Ecto neural progenitor cell (in vitro differentiated cells): ENCODE measurements around the gene DKK2.
A peak's percentile ranks its signal among the peaks of the same experiment; 100 is the strongest.

Experiments
- DNase-seq: peaks from one replicate; pipeline ENCODE4 v3.0.0-alpha.2; 2018; ENCODE audit warnings: low spot score

DKK2 gene

DNA sequence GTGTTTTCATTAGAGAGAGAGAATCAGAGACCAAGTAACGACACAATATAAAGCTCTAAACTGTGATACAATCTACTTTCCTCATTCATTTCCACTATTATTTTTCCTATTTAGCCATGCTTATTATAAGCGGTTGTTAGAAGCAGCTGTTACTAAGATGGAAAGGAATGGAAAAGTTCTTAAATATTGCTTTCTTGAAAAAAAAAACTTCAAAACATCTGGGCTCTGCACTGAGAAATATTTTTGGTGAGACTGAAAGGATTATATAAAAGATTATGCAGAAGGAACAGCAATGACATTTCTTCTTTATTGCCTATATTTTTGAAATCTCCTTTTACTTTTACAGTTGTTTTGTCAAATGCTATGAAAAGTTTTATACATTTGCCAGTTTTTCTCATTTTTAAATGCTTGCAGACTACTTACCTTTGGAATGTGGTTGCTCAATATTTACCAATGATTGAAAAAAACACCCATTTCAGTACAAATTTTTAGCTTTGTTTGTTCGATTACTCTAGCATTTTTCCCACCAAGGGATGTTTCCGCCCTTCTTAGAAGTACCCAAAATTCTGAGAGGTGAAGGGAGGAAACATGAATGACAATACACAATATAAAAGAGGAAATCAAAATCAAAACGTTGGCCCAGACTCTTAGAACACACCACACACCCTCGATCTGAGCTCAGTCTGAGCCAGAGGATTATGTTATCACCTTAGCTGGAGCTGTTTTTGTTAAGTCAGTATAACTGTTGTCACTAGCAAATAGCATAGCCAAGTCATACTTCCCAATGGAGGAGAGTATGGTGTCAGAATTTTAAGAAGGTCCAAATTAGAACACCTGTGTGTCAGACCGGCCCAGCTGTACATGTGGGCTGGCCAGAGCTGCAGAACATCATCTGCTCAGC, 18.4 kb downstream of the DKK2 start:
- no peak for DNase-seq

DNA sequence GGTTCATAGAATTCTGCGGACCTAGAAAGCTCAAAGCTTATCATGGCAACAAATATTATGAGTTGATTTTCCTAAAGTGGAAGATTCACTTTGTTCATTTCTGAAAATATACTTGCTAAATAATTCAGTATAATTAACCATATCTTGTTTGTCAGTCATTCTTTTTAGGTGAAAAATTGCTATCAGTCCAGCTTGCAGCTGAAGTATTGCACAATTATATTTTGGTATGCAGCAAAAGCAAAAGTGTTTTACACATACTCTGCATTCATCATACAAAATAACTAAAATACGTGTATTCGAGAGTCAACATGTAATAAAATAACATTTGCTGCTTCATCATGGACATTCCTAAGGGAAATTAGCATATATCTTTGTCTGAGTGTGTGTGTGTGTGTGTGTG, 24.8 kb downstream of the DKK2 start:
- DNase-seq, result no peak

DNA sequence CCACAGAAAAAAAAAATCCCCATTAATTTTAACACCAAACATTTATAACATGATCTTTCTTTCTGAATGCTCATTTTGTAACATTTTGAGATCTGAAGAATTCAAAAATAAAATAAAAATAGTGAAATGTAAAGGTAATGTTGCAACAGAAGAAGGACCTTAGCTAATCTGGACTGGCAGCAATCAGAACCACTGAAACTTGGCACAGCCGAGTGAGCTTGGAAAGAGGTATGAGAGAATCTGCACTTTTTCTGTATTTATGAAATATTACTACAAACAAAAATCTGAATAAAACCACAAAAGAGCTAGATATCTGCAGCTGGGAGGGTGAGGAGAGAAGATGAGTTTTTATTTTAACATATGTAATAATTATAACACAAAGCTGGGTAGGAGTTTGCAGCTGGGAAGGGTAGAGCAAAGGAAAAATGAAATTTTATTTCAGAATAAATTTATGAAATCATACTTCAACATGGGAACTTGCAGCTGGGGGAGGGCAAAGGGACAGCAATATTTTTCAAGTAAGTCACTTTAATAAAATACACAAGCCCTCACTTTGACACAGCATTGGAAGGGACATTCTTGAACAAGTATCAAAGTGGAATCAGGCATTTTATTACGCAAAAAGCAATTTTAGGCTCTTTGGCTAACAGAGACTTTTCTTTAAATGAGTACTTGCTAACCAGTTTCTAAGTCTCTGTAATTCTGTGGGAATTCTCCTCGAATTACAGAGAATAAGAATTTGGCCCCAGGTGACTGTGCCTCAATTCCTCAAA, 26.7 kb downstream of the DKK2 start:
- no peak for DNase-seq

DNA sequence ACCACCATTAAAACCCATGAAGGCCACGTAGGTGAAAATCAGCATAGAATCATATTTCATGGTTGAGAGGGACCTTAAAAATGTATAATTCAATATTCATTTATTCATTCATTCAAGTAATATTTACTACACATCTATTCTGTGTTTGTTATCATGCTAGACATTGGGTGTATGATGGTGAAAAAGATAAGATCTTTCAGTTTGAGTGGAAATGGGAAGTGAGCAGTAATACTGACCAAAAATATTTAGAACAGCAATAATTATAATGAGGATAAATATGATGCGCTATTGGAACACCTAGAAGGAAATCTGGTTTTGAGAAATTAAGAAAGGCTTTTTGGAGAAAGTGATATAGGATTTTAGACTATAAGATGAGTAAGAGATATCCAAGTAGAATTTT, 28.0 kb downstream of the DKK2 start:
- no peak for DNase-seq

DNA sequence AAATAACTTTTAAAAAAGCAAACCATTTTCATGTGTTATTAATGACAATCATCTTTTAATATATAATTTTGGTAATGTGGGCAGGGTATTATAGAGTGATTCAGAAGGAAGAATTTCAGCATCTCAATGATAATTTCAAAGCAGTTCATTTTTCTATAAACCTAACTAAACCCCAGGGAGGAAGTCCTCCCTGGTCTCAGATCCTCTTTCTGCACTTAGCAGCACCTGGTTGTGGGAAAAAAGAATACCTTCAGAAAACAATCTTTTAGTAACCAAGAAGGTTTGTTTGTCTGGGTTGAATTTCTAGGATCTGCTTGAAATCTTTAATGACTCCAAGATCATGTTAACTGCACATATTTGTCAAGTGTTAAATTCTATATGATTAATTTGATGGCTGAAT, 29.9 kb downstream of the DKK2 start:
- no peak for DNase-seq

DNA sequence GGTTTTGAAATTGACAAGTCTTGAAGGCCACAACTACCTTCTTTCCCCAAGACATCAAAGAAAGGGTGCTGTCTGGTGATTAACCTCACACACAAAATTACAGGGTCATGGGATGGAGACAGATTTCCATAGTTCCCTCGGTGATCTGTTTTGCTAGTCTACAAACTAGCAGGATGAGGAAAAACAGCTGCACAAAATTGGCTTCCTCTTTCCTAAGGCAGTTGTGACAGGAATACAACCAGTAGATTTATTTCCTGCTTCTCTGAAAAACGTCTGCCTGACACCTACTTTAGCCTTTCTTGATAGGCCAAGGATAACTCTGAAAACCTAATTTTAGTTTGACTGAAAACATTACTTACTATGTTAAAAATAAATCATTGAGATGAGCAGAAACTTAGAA, 39.6 kb downstream of the DKK2 start:
- no peak for DNase-seq

DNA sequence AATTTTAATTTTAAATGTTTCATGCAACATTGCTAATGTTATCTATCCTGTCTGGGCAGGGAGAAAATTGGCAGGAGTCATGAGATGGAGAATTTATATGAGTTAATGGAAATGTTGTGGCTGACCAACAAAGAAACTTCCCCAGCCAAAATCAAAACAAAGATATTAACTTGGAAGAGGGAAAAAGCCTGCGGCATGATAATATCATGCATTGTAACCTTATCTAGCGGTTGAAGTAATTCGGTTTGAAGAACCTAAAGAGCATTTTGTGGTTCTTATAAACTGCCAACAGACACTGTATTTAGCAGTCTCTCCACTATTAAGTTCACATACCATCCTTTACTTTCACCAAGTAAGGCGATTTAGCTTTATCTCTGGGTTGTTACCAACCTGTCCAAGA, 42.3 kb downstream of the DKK2 start:
- DNase-seq, result no peak

DNA sequence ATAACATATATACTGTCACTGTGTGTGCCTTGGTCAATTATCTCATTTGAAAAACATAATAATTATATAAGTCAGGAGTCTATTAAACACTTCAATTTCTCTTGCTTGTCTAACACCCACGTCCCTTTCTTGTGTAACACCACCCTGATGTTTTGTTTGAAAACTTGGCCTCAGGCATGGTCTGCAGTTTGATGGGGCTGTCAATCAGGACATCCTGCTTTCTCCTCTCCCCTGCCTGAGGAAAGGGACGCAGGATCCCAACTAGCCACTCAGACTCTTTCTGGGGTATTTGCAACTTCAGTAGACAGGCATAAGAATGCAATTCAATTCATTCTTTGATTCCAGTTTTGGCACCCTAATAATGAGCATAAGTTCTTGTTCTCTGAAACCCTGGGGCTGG, 48.8 kb downstream of the DKK2 start:
- no peak for DNase-seq

DNA sequence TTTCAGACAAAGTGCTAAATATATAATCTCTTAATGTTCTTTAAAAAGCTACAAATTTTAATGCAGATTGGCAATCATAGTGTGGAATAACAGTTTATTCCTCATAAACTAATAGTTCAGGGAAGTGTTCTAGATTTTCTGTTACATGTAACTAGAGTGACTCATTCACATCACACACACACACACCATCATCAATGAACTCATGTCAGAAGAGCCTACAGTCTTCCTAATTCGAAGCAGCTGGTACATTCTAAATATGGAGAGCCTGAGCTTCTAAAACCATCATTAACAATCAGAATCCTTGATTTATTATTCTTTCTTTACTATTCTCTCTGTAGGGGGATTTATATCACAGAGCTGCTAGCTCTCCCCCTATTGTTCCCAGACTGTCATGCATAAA, 49.6 kb downstream of the DKK2 start:
- DNase-seq, result no peak

DNA sequence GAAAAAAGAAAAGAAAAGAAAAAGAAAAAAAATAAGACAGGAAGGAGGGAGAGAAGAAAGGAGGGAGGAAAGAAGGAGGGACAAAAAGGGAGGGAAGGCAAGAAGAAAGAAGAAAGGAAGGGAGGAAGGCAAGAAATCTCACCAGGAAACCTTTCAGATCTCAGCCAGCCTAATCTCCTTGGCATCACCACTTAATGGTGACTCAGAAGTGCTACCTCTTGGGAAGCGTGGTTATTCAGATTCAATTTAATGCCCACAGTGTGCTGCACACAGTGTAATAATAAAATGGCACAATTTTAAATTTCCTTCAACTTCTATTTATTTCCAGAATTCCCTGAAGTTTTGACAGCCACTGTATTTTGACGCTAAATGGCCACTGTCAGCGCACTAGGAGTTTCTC, 50.3 kb downstream of the DKK2 start:
- no peak for DNase-seq

DNA sequence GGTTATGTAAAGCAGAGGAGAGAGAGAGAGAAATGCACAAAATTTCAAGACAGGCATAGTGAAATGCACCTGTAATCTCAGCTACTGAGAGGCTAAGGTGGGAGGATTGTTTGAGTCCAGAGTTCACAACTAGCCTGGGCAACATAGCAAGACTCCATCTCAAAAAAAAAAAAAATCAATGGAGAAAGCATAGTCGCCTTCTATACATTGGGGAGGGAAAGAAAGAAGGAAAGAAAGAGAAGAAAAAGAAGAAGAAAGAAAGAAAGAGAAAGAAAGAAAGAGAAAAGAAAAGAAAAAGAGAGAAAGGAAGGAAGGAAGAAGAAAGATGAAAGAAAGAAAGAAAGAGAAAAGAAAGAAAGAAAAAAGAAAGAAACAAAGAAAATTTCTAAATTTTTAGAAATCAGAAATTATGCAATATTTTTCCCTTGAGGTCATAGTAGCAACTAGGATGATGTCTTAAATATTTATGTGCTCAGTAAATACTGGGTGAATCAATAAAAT, 53.4 kb downstream of the DKK2 start:
- DNase-seq, result no peak

DNA sequence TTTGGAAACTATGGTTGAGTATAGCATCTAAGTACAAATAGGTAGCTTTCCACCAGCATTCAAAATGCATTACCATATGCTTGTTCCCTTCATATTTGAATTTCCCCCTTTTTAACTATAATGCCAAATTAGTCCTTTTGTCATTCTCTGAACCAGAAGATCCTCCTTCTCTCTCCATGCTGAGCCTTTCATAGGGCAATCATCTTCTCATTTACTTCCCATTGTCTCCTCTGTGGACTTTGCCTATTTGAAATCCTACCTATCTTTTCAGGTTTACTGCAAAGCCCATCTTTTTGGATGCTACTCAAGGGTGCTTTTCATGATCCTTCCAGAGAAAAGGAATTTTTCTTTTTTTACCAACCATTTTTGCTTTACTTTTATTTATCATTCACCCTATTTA, 54.7 kb downstream of the DKK2 start:
- no peak for DNase-seq

DNA sequence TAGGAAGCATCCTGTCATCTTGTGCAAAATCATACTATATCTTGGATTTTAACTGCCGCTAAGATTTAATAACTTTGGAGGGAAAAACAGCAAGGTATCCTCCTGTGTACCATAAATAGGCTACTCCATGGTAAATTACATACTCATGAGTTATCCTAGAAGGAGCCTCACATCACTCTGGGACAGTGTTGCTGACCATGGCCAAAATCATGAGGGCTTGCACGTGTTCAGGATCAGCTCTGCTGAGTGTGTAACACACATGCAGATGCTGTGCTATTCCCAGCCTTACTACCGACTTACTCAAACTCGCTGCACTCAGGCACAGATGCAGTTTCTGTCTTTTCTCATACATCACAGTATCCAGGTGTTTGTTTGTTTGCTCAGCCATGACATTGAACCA, 56.6 kb downstream of the DKK2 start:
- DNase-seq, result no peak

DNA sequence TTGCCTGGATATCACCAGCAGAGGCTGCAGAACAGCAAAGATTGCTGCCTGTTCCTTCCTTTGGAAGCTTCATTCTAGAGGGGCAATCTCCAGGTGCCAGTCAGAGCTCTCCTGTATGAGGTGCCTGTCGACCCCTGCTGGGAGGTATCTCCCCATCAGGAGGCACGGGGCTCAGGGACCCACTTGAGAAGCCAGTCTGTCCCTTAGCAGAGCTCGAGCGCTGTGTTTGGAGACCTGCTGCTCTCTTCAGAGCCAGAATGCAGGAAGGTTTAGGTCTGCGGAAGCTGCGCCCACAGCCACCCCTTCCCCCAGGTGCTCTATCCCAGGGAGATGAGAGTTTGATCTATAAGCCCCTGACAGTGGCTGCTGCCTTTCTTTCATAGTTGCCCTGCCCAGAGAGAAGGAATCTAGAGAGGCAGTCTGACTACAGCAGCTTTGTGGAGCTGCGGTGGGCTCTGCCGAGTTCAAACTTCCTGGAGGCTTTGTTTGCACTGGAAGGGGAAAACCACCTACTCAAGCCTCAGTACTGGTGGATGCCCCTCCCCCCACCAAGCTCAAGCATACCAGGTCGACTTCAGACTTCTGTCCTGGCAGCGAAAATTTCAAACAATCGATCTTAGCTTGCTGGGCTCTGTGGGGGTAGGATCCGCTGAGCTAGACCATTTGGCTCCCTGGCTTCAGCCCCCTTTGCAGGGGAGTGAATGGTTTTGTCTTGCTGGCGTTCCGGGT, 57.9 kb downstream of the DKK2 start:
- peak; percentile 48 for DNase-seq

DNA sequence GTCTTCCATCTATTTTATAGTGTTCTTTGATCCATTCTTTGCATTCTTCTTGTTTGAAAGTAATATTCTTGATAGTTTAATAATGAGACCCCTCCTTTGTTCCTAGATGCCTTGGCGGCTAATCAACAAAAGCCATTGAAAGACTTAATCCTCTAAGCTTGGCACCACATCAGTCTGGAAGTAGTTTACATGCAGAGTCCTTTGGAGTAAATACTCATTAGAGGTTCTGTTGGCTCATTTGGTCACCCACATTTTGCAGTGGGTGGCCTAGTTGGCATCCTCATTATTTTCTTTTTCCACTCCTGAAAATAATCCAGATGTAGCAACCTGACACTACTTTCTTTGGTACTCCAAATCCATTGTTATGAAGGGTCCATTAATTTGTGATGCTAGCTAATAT, 64.5 kb downstream of the DKK2 start:
- DNase-seq, result no peak

DNA sequence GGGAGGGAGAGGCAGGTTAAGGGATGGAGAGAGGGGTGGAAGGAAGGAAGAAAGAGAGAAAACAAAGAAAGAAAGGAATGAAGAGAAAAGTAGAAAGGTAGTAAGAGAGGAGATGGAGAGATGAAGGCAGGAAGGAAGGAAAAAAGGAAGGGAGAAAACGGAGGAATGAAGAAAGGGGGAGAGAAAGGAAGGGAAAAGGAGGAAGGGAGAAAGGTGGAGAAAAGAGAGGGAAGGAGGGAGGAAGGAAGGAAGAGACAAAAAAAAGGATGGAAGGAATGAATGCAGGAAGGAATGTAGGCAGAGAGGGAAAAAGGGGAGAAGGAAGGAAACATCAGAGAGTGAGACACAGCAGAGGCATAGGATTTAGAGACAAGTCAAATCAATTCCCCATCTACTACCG, 68.2 kb downstream of the DKK2 start:
- DNase-seq, result no peak

DNA sequence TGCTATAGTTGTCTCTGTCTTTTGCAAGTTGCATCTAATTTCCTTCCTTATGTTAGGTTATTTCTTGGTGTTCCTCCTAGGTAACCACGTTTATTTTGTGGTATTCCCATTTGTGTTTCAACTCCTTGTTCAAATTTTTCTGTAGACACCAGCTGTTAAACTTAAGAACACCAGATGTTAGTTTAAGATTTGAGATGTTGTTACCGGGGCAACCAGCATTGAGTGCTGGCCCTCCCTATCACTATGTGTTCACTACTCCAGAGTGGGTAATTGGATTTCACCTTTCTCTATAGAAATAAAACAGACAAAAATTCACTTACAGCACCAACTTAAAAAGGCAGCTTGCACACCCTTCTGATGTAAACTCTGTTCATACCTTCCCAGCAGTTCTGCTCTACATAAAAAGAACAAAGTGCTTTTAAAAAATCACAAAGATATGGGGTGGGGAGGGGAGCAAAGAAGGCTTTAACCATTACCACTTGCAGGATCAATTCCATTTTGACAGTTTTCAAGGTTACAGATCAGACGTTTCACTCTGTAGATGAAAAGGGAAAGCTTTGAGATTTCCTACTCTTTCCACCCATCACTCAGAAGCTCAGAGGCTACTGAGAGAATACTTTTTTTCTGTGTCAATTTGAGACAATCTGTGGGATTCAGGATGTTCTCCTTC, 82.9 kb downstream of the DKK2 start:
- no peak for DNase-seq

DNA sequence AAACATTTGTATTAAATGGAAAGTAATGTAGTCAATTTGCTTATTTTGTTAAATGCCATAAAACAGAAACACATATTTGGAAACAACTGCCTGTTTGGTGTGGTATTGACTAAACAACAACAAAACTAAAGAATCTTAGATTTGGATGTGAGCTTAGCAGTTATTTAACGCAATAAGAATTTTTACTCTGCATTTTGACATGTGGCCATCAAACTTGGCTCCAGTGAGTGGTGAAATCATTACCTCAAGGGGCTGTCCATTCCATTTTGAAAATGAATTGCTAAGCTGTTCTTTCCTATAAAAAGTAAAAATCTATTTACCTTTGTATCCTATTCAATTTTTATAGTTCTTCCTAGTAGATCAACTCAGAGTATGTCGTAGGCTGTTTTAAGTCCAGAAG, 84.2 kb downstream of the DKK2 start:
- no peak for DNase-seq

DNA sequence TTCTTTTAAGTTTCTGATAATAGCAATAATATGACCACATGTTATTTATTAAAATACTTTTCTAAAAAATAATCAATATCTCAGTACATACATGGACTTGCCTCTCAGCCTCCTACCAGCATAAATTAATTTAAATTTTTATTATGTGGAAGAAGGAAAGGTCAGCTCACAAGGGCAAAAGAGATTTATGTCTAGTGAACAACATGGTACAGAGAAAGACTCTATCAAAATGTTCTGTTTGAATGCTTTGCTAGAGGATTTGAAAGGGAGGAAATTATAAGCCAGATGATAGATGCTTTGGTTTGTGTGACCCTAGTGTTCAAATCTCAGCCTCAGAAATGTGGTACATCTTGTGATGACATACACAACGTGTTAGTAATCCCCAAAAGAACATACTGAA, 94.3 kb downstream of the DKK2 start:
- no peak for DNase-seq

DNA sequence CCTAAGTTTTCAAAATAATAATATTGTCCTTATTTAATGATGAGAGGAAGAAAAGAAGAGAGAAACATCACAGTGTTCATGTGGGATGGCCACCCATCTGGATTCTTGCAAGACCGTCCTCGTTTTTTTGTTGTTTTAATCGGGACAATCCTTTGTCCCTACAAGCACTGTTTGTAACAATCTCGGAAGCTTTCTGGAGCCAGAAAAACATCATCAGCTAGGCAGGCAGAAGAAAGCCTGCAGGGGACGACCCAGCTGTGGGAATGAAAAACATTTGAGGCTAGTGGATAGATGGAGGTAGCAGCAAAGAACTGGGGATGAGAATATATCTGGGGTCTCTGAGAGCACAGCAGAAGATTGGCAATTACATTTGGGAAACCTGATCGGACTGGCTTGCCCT, 105.6 kb downstream of the DKK2 start:
- DNase-seq, result no peak

DNA sequence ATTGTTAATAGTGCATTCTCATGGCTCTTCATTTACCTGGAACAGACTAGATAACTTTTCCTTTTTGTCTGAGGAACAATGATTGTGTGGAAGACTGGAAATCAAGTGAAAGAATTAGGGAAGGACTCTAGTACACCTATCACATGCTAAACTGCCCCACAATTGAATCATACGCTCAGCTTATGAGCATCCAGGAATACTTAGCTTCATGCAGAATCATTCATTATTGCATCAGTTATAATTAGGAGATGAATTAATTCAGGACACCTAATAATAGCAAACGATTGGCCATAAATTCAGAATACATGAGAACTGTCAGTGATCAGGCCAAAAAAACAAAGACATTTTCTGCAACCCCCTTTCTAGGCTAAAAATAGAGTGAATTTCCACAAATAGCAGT, 106.9 kb downstream of the DKK2 start:
- no peak for DNase-seq

DNA sequence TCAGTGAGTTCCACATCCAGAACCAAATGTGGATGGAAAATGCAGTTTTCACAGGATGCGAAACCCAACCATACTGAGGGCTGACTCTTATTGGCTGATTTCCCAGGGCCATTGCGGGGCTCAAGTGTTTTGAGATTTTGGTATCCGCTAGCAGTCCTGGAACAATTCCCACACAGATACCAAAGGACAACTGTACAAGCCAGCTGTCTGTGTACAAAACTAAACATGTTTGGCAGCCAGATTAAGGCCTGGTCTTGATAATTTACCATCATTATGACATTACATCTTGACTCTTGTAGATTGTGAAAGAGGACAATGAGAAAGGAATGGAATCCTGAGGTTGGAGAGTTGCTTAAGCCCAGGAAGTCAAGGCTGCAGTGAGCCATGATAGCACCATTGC, 121.9 kb downstream of the DKK2 start:
- no peak for DNase-seq
